HG03354 (cell line): Measurements from ENCODE around the gene DEXI.

Experiments
- ATAC-seq: cut with Tn5 transposase; IDR thresholded peaks from one replicate; pipeline ENCODE4 v1.9.1; 2021; ENCODE audit warnings: mild to moderate bottlenecking; ENCODE audit not compliant: unreplicated experiment, poor library complexity, severe bottlenecking

The DEXI gene

DNA sequence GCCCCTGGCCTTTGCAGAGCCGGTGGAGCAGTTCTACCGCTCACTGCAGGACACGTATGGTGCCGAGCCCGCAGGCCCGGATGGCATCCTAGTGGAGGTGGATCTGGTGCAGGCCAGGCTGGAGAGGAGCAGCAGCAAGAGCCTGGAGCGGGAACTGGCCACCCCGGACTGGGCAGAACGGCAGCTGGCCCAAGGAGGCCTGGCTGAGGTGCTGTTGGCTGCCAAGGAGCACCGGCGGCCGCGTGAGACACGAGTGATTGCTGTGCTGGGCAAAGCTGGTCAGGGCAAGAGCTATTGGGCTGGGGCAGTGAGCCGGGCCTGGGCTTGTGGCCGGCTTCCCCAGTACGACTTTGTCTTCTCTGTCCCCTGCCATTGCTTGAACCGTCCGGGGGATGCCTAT is 35.8 kb downstream of the DEXI start:
- ATAC-seq: no peak

DNA sequence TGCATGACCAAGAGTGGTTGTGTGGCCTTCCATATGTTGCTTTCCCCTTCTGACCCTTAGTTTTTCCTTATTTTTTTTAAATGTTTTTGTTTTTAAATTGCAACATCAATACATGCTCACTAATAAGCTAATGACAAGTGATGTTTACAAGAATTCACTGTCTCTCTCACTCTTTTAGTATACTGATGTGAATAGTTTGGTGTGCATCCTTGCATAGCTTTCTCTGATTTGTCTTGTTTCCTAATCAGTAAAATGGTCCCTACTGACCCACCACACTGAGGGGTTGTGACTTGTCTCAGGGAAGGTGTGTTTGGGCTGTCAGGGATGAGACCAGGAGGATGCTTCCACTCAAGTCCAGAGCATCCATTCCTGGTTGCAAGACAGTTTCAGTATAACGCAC is 39.3 kb downstream of the DEXI start:
- no peak for ATAC-seq

DNA sequence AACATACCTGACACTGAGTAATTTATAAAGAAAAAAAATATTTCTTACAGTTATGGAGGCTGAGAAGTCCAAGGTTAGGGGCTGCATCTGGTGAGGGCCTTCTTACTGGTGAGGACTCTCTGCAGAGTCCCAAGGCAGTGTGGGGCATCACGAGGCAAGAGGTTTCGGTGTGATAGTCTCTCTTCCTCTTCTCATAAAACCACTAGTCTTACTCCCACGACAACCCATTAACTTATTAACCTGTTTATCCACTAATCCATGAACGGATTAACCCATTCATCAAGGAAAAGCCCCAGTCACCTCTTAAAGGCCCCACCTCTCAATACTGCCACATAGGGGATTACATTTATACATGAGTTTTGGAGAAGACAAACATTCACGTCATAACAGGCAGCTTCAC is 45.1 kb downstream of the DEXI start:
- ATAC-seq: peak; percentile 70

GRCh38 chr16:10896723-10897122 is 45.5 kb downstream of the DEXI start:
- ATAC-seq: no peak

GRCh38 chr16:10896165-10896564 is 46.1 kb downstream of the DEXI start:
- ATAC-seq: no peak

GRCh38 chr16:10895053-10895946 is 47.0 kb downstream of the DEXI start:
- ATAC-seq: no peak

GRCh38 chr16:10892782-10893318 is 49.4 kb downstream of the DEXI start:
- ATAC-seq: no peak

DNA sequence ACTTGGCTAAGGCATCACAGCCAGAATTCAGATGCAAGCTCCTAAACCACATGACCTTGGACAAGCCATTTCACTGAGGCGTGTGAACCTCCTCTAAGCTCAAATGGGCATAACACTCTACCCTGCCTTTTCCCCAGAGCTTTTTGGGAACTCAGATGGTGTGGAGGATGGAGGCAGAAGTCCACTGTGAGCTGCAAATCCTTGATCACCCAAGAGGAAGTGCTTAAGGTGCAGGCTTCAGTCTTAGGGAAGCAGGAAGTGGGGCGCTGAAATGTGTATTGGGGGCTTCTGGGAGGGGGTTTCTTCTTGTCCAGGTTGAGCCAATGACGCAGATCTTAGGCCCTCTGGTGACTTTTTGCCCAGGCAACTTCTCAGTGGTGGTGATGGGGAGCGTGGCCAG is 52.4 kb downstream of the DEXI start:
- no peak for ATAC-seq

GRCh38 chr16:10888320-10888937 is 53.8 kb downstream of the DEXI start:
- no peak for ATAC-seq

DNA sequence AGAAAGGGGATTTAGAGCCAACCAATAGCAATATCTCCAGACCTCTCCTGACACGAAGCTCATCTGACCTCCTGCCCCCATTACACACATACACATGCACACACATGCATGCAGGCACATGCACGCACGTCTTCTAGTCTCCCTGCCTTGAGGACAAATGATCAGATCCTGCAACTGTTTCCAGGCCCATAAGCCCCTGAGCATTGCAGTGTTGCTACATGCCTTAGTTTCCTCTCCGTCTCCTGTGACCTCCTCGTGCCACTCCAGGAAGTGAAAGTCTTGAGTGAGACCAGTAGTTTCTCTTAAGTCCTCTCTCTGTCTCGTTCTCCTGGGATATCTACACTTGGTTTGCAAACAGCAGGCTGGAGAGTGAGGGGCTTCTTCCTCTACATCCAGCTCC is 57.0 kb downstream of the DEXI start:
- no peak for ATAC-seq

DNA sequence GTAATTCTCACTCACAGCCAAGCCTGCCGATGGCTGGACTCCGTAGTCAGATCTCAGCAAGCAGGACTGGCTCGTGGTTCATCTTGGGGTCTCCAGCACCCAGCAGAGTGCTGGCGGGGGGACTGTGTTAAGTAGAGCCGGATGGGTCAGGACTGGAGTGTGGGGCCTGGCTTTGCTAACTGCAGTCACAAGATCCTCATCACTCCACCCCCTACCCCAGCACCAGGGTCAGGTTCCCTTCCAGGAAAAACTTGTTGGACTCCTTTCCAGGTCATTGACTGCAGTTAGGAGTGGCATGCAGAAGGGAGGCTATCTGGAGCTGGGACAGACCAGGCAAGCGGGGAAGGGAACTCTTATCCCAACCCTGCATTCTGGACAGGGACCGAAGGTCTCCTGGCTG is 59.3 kb downstream of the DEXI start:
- ATAC-seq: no peak

- no peak for ATAC-seq
Observed at GRCh38 chr16:10881479-10882030, 60.7 kb downstream of the DEXI start.

DNA sequence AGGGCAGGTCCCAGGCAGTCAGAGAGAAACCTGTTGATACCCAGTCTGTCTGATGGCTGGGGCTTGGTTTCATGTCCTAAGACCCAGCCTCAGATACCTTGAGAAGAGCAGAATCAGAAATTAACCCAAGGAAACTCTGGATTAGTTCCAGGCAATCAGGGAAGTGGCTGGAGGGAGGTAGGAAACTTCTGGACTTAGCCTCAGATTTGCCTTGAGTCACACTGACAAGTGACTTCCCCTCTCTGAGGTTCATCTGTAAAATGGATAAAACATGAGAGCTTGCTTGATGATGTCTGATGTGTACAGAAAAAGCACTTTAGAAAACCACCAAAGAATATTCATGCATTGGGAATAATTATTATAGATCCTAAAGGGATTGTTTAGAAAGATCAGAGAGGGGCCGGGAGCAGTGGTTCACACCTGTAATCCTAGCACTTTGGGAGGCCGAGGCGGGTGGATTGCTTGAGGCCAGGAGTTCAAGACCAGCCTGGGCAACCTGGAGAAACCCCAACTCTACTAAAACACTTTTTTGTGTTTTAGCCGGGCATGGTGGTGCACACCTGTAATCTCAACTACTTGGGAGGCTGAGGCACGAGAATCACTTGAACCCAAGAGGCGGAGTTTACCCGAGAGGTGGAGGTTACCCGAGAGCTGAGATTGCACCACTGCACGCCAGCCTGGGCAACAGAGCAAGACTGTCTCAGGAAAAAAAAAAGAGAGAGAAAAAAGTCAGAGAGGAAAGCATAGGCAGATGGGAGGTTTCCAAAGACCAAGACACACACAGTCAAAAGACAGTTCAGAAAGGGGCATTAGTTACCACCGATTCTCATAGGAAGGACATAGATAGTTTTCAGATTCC is 61.4 kb downstream of the DEXI start:
- ATAC-seq: no peak

- ATAC-seq: no peak
Observed at GRCh38 chr16:10879681-10880589, 62.3 kb downstream of the DEXI start.
